HepG2 (cell line): ENCODE results near the gene MEIG1.

ENCODE experiments used
- HNRNPL ChIP-seq: fragments of 200-400 bp; formaldehyde crosslinking; IDR thresholded peaks from 2 replicates; pipeline ENCODE4 v1.6.1; 2017; ENCODE audit warnings: mild to moderate bottlenecking, low read depth, low read length
- PATZ1 ChIP-seq: sonication (generic); formaldehyde crosslinking; IDR thresholded peaks from 2 replicates; pipeline ENCODE4 v1.4.0; 2020; ENCODE audit warnings: missing genetic modification reagents
- SMC3 ChIP-seq: IDR thresholded peaks from 2 replicates; pipeline ENCODE4 v1.6.1; 2011; ENCODE audit warnings: low read length, improper control_type of control experiment
- ZNF780A ChIP-seq: sonication (generic); formaldehyde crosslinking; IDR thresholded peaks from 2 replicates; pipeline ENCODE4 v1.8.0; 2022; ENCODE audit warnings: mild to moderate bottlenecking, missing genetic modification reagents, moderate library complexity
- TF ChIP-seq, protein P1 (sequence below): sonication (generic); formaldehyde crosslinking; conservative IDR thresholded peaks from 2 replicates; pipeline ENCODE4 v1.5.0; 2020; ENCODE audit warnings: missing genetic modification reagents
- TF ChIP-seq, protein P2 (sequence below): sonication (generic); formaldehyde crosslinking; IDR thresholded peaks from 2 replicates; pipeline ENCODE4 v1.4.0; 2020; ENCODE audit warnings: missing genetic modification reagents
- TF ChIP-seq, protein P3 (sequence below), 2 experiments: sonication (generic) in 1 of 2; formaldehyde crosslinking in 1 of 2; IDR thresholded peaks; 2 replicates each; pipeline versions ENCODE4 v1.5.1 to v1.6.1; 2011 to 2020; ENCODE audit warnings: borderline replicate concordance in 1 of 2, low read depth in 1 of 2, low read length in 1 of 2, mild to moderate bottlenecking in 1 of 2, missing genetic modification reagents in 1 of 2, moderate library complexity in 1 of 2

GRCh38 chr10:14958872-14959220, 342 bp upstream of the MEIG1 start:
- TF ChIP-seq HNRNPL (no peak), ZNF780A (no peak), SMC3 (no peak), PATZ1 (CRISPR knock-in tag) (no peak)
- TF ChIP-seq, protein P1, sequence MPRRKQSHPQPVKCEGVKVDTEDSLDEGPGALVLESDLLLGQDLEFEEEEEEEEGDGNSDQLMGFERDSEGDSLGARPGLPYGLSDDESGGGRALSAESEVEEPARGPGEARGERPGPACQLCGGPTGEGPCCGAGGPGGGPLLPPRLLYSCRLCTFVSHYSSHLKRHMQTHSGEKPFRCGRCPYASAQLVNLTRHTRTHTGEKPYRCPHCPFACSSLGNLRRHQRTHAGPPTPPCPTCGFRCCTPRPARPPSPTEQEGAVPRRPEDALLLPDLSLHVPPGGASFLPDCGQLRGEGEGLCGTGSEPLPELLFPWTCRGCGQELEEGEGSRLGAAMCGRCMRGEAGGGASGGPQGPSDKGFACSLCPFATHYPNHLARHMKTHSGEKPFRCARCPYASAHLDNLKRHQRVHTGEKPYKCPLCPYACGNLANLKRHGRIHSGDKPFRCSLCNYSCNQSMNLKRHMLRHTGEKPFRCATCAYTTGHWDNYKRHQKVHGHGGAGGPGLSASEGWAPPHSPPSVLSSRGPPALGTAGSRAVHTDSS (CRISPR knock-in tag), result no peak
- TF ChIP-seq, protein P2, sequence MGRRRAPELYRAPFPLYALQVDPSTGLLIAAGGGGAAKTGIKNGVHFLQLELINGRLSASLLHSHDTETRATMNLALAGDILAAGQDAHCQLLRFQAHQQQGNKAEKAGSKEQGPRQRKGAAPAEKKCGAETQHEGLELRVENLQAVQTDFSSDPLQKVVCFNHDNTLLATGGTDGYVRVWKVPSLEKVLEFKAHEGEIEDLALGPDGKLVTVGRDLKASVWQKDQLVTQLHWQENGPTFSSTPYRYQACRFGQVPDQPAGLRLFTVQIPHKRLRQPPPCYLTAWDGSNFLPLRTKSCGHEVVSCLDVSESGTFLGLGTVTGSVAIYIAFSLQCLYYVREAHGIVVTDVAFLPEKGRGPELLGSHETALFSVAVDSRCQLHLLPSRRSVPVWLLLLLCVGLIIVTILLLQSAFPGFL (CRISPR knock-in tag), result no peak
- TF ChIP-seq, protein P3, sequence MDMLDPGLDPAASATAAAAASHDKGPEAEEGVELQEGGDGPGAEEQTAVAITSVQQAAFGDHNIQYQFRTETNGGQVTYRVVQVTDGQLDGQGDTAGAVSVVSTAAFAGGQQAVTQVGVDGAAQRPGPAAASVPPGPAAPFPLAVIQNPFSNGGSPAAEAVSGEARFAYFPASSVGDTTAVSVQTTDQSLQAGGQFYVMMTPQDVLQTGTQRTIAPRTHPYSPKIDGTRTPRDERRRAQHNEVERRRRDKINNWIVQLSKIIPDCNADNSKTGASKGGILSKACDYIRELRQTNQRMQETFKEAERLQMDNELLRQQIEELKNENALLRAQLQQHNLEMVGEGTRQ (IDR thresholded peaks at IDR 0.05; ENCODE audit: low read depth, low read length), result no peak
- TF ChIP-seq, protein P3 (CRISPR knock-in tag; IDR thresholded peaks at IDR 0.05; ENCODE audit: borderline replicate concordance), result no peak
